Stimulated activated CD4-positive, alpha-beta T cell treated with anti-CD3 and anti-CD28 coated beads, TNF-alpha, amount 100 ng/mL, for 1 hour (primary cell): Measurements from ENCODE around the gene MRPL36.
"Not testable (repeated sequence)": the region's sequence is repeated elsewhere in the genome, so short reads cannot be mapped to it uniquely, and the experiment has no call there.

Experiments used
- DNase-seq, 3 donors: peaks; one replicate each; pipeline ENCODE4 v3.0.0-alpha.2; 2020; ENCODE audit warnings: low read depth in 3 of 3, low spot score in 1 of 3

Gene MRPL36

DNA sequence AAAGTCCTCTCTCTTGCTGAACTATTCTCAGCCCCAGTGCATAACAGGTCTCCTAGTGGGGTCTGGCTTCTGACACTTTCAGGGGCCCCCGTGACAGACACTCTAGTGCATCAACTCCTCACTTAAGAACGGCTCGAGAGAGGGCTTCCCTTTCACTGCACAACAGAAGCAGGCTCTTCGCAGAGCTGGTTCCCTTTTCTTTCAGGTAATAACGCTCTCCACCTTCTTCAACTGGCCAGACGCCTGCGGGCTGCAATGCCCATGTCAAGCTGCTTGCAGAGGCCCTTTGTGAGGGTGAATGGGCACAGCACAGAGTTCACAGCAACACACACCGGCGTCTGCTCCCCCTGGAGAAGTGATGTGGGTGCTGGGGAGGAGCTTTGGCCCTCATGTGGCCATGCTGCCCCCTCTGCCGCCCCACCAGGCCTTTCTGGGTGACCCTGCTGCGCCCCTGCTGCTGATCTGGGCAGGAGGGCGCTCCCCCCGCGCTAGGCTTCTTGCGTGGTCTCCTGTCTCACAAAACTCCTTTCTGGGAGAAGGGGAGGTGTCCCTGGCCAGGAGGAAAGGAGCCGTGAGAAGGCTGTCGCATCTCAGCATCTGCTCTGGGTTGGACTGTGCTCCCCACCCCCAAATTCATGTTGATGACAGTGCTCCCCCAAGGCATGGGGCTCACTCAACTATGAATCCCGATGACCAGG is 2.4 kb downstream of the MRPL36 start:
- DNase-seq, result no peak

- no peak for DNase-seq
These were observed 3.1 kb downstream of the MRPL36 start for GRCh38 chr5:1796371-1797102.

DNA sequence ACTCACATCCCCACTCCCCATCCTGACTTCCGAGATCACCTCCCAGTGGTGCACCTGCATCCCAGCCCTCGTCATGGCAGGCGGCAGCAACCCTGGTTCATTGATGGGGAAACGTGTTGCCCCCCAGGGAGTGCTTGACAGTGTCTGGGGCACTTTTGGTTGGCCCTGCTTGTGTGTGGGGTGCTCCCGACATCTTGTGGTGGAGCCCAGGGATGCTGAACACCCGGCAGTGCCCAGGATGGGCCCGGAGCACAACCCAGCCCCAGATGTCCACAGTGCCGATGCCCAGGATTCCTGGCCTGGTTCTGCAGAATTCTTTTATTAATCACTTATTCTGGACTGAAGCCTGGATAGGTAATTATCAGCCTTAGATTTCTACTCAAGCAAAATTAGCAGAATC is 3.7 kb downstream of the MRPL36 start:
- no peak for DNase-seq

- DNase-seq, result no peak
These were observed 4.1 kb downstream of the MRPL36 start for GRCh38 chr5:1795506-1795905.

- DNase-seq, result no peak
These were observed 4.7 kb downstream of the MRPL36 start for GRCh38 chr5:1794901-1795290.

- no peak for DNase-seq
These were observed 5.4 kb downstream of the MRPL36 start for GRCh38 chr5:1793966-1794900.

DNA sequence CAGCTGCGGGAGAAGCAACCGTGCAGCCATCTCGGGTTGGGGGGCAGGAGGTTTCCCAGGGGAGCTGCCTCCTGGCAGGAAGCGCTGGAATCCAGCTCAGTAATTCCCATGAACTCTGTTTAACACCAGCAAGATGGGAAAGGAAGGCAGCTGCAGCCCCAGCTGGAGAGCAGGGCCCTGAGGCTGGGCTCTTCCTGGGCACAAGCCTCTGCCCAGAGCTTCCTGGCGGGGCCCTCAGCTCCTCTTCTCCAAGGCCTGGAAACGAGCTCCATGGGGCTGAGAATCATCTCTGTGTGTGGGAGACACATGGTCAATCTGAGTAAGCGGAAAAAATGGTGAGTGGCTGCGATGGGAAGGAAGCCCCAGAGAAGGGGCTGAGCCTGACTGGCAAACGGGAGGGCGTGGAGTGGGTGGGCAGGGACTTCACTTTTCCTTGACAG is 6.3 kb downstream of the MRPL36 start:
- DNase-seq, result no peak

GRCh38 chr5:1792842-1793266 is 6.8 kb downstream of the MRPL36 start:
- peak; percentile 43 to 56 (median 55) for DNase-seq

GRCh38 chr5:1791176-1791575 is 8.5 kb downstream of the MRPL36 start:
- no peak for DNase-seq

DNA sequence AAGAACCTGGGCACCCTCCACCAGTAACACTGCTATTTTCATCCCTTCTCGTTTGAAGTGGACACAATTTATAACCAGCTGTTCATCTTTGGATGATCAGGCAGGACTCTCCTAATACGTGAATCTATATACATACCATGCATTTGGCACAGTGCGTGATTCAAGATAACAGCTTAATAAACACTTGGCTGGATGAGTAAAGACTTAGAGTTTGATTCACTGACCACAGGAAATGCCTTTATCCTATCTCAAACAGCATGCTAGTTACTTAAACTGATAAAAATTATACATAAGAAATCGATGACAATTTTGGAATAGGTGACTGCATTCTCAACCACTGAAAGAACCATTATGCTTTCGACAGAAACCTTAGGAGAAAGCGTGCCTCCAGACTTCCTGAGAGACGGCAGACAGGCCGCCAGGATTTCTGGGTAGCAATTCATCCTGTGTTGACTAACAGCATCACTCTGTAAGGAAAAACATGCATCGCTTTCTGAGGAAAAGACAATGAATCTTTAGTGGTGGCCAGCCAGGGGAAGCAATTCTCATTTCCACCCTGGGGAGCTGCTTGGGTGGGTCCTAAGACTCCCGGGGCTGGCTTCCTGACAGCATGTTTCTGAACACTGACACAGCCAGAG is 9.7 kb downstream of the MRPL36 start:
- no peak for DNase-seq

DNA sequence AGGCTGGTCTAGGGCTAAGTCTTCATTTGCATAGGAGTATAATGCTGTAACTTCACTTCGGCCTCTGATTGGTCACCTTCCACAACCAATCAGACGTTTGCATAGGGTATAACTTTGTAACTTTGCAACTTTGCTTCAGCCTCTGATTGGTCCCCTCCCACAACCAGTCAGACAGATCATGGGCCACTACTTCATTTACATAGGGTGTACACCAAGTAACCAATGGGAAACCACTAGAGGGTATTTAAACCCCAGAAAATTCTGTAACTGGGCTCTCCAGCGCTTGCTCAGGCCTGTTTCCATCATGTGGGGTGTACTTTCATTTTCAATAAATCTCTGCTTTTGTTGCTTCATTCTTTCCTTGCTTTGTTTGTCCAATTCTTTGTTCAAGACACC is 10.2 kb downstream of the MRPL36 start:
- not testable (repeated sequence) for DNase-seq

DNA sequence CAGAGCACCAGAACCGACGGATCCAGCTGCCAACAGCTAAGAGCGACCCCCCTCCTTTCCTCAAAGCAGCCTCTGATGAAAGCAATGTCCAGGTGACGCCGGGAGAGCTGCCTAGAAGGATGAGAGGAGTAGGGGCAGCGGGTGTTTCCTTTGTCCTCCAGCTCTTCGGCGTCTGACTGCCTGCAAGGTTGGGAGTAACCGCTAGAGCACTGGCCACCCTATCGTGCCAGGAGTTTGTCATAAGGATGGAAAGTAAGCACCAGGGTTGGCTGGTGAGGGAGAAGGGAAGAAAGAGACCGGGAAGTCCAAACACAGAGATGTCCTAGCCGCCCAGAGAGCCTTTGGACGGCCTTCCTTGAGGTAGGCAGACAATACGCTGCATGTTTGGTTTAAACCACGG is 10.8 kb downstream of the MRPL36 start:
- no peak for DNase-seq

- no peak for DNase-seq
These were observed 11.4 kb downstream of the MRPL36 start for GRCh38 chr5:1788200-1788599.

DNA sequence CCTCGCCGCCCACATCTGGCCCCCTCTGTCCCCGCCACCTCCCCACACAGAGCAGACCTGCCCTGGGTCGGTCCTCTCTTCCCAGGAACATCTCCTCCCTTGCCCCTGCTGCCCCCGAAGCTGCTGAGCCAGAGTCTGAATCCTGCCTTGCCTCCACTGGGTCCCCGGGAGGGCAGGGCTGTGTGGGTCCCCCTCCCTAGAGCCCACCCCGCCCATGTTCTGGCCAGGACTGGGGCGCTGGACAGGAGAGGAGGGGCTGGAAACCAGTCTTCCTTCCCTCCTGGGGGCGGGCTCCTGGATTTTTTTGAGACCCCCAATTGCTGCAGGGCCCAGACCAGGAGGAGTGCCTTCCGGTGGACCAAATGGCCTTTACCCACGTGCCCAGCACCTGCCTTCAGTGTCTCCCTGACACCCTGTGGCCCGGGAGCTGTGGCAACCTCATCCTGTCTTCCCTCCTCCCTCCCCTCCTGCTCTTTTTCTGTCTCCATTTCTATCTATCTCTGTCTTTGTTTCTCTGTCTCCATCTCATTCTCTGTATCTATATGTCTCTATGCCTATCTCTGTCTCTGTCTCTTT is 12.1 kb downstream of the MRPL36 start:
- no peak for DNase-seq

- DNase-seq, result no peak
These were observed 12.8 kb downstream of the MRPL36 start for GRCh38 chr5:1786621-1787471.

- DNase-seq, result no peak
These were observed 13.7 kb downstream of the MRPL36 start for GRCh38 chr5:1785984-1786383.

DNA sequence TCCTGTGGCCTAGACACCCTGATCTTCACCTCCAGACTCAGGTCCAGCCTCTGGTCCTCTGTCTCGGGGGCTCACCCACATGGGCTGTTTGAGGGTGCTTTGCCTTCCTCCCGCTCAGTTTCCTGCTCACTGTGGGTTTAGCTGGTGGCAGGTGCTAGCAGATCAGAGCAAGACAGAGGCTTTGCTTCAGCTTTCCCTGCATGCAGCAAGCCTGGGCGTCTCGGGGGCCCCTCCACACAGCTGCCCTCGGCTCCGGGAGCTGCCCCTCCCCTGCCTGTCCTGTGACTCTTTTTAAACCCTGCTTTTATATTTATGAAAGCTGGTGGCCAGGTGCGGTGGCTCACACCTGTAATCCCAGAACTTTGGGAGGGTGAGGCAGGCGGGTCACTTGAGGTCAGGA is 14.6 kb downstream of the MRPL36 start:
- DNase-seq, result no peak

GRCh38 chr5:1784197-1785050 is 15.2 kb downstream of the MRPL36 start:
- no peak for DNase-seq

GRCh38 chr5:1783216-1783554 is 16.5 kb downstream of the MRPL36 start:
- DNase-seq, result no peak
